HuH-7.5 (cell line): ENCODE data around the gene ZNF526.

Experiments
- DNase-seq: peaks from one replicate; pipeline ENCODE4 v3.0.0; 2011; ENCODE audit warnings: low spot score

Gene ZNF526

DNA sequence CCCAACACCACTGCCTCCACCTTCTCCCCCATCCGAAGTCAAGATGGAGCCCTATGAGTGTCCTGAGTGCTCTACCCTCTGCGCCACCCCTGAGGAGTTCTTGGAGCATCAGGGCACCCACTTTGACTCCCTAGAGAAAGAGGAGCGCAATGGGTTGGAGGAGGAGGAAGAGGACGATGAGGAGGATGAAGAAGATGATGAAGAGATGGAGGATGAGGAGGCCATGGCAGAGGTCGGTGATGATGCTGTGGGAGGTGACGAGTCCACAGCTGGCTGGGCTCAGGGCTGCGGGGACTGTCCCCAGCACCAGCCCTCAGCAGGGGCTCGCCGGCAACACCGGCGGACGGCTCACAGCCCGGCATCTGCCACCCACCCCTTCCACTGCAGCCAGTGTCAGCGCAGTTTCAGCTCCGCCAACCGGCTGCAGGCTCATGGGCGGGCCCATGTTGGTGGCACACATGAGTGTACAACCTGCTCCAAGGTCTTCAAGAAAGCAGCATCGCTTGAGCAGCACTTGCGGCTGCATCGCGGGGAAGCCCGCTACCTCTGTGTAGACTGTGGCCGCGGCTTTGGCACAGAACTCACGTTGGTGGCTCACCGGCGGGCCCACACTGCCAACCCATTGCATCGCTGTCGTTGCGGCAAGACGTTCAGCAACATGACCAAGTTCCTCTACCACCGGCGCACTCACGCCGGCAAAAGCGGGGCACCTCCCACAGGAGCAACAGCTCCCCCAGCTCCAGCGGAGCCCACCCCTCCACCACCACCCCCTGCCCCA, 5.0 kb downstream of the ZNF526 start:
- no peak for DNase-seq

DNA sequence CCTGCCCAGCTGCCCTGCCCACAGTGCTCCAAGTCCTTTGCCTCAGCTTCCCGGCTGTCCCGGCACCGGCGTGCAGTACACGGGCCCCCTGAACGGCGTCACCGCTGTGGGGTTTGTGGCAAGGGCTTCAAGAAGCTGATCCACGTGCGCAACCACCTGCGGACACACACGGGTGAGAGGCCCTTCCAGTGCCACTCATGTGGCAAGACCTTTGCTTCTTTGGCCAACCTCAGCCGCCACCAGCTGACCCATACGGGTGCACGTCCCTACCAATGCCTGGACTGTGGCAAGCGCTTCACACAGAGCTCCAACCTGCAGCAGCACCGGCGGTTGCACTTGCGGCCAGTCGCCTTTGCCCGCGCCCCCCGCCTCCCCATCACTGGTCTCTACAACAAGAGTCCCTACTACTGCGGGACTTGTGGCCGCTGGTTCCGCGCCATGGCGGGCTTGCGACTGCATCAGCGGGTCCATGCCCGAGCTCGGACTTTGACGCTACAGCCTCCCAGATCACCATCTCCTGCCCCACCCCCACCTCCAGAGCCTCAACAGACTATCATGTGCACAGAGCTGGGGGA, 5.7 kb downstream of the ZNF526 start:
- DNase-seq = no peak

DNA sequence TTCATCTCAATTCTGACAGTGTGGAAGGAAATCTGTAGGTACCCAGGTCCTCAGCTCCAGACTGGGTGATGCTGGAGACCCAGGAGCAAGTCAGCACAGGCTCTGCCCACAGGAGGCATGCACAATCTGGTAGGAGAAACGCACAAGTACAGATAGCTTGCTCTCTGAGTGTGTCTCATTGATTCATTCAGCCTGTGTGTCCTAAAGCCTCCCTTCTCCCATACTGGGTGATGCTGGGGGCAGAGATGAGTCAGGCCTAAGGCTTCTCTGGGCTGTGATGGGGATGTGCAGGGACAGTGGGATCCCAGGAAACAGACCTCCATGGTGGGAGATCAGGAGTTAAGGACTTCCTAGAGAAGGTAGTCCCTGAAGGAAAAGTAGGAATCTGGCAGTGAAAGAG, 6.8 kb downstream of the ZNF526 start:
- no peak for DNase-seq

DNA sequence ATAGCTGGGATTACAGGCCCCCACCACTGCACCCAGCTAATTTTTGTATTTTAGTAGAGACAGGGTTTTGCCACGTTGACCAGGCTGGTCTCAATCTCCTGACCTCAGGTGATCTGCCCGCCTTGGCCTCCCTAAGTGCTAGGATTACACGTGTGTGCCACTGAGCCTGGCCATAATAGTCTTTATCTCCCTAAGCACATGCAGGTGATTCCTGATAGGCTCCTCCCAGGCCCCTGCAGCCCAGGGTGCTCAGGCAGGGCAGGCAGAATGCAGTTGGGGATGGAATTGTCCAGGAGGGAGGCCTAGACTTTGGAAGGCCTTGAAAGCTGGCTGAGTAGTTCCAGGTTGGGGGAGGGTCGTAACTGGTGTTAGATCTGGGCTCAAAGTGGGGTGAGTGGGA, 8.5 kb downstream of the ZNF526 start:
- no peak for DNase-seq

DNA sequence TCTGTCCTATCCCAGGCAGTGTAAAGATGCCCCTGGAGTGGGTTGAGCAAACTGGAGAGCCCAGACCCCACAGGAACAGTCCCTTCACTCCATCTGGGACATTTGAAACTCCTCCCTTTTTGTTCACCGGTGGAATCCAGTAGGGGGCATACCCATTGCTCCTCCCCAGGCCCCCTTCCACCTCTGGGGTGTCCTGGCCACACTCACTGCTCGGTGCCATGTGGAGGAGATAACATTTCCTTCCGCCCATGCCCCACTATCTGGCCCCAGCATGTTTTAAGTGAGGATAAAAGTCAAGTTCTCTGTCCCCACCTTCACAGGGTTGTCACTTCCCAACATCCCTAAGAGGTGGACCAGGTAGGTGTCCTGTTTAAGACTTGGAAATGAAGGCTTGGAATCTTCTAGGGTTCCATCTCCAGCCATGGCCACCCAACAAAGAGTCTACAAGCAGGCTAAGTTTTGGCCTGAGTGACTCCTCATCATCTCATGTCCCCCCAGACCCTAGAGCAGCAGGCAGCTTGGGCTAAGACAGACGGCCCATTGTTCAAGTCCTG, 9.3 kb downstream of the ZNF526 start:
- DNase-seq = no peak

DNA sequence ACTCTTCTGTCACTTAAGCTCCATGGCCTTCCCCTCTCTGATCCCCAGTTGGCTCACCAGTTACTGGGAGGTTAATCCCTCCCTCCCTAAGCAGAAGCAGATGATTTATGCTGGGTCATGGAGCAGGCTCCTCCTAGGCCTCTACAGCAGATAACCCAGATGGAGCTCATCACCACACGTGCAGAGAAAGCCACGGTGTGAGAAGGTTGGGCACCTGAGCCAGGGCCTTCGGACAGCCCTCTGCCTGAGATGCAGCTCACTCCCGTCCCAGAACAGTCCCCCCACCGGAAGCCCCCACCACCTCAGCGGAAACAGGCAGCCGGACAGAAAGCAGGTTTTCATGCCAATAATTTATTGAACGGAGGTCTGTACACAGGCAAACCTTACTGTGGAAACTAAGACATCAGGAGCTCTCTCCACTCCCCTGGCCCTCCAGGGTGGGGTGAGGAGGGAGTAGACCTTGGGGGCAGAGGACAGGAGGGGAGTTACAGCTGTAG, 9.8 kb downstream of the ZNF526 start:
- no peak for DNase-seq

DNA sequence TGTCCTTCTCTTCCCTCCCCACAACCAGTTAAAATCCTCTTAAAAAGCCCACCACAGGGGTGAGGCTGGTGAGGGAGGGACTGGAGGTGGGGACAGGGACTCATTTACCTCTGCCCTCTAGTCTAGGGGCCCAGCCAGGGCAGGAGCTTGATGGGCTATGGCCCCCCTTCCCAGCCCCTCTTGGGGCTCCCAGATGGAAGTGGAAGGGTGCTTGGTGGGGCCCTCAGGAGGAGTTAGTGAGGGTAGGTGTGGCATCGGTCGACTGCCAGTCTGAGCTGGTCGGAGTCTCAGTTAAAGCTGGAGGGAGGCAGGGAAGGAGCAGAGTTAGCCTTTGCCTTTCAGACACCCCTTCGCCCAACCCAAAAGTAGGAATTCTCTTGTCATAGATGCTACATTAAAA, 10.5 kb downstream of the ZNF526 start:
- DNase-seq = no peak

DNA sequence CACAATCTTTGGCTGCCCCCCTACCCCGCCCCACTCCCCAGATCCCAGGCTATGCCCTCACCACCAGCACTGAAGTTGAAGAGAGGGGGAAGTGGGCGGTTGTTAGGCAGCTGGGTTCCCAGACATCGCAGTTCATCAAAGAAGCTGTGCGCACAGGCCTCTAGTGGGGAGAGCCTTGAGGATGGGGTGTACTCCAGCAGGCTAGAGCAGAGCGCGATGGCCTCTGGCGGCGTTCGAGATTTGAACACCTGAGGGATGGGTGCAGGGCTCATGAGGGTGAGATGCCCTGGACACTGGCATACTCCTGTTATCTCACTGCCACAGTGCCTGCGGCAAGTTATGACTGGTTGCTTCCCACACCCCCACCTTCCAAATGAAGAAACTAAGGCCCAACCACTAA, 12.3 kb downstream of the ZNF526 start:
- DNase-seq = no peak

DNA sequence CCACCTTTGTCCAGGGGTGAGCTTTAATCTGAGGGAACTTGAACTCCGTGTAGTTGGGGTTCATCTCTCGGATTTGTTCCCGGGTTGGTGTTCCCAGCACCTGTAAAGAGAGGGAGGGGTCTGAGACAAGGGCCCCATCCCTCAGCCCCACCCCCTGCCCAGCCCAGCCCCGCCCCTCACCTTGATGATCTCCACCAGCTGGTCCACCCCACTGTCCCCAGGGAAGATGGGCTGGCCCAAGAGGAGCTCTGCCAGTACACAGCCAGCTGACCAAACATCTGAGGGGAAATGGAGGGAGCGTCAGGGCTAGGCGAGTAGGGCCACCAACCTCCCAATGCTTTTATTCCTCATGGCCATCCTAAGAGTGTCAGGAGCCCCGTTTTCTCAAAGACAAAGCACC, 13.0 kb downstream of the ZNF526 start:
- DNase-seq = no peak

DNA sequence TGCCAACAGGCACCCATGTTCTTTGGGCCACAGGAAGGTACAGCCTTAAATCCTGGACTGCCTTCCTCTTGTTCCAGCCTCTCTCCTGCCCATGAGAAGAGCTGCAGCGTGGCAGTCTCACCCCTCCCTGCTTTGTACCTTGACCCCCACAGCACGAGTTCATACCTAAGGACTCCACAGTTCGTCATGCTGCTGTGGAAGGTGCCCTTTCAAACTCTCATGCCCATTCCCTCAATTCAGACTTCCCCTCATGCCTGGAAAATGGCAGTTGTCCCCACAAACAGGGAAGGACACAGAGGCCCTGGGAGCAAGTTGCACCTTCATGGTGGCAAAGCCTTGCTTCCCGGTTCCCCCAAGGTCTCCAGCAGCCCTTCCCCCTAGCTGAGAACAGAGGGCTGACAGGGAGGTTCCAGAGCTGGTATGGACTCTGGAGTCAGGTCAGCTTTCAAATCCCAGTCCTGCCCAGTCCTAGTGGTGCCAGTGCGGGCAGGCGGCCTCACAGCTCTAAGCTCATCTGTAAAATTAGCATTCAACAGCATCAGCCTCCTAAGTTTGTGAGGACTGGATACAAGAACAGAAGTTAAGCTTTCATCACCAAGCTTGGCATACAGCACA, 13.7 kb downstream of the ZNF526 start:
- DNase-seq = no peak

DNA sequence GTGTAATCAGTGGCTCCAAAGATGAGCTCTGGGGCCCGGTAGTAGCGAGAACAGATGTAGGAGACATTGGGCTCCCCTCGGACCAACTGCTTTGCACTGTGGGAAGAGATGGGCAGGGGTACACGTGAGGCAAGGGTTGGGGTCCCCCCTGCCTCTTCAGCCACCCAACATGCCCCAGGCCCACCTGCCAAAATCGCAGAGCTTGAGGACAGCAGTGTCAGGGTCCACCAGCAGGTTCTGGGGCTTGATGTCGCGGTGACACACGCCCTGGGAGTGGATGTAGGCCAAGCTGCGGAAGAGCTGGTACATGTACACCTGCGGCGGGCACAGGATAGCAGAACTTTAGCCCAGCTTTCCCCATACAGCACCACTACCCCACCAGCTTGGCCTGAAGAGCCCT, 14.3 kb downstream of the ZNF526 start:
- DNase-seq = no peak

DNA sequence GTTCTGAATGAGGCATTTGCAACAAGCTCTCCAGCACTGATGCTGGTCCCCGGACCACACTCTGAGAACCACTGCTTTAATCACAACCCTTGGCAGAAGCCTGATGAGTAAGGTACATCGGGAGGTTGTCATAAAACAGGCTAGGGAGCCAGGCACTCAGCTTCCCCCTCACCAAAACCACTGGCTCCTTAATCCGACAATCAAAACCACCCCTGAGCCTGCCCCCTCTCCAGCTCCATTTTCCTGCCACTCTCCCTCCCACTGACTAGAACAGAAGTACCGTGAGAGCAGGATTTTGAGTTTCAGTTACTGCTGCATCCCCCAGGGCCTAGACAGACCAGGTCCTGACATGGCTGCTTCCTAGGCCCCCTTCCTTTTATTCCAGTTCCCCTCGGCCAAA, 15.1 kb downstream of the ZNF526 start:
- DNase-seq = no peak

DNA sequence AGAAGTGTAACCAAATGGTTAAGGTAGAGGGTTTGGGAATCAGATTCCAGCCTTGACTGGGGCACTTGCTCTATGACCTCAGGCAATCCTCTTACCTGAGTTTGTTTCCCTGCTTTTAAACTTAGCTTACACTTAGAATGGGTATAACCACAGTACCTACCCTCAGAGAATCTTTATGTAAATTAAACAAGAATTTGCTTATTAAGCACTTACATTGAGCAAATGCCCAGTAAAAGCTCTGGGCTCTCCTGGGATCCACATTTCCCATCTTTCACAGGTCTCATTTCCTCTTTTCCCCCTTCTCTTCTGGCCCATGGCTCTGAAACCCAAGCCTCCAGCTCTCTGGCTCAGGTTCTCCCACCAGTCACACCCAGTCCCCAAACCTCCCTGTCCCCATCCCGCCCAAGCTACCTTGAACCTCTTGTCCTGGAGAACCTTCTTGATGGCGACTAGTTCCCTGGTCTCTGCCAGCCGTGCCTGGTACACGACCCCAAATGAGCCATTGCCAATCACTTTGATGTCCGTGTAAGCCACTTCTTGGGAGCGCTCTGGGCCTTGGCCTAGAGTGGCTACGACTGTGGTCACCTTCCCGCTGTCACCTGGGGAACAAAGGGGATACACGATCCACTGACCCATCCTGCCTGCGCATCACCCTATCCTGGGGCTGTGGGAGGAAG, 19.6 kb downstream of the ZNF526 start:
- DNase-seq = no peak

DNA sequence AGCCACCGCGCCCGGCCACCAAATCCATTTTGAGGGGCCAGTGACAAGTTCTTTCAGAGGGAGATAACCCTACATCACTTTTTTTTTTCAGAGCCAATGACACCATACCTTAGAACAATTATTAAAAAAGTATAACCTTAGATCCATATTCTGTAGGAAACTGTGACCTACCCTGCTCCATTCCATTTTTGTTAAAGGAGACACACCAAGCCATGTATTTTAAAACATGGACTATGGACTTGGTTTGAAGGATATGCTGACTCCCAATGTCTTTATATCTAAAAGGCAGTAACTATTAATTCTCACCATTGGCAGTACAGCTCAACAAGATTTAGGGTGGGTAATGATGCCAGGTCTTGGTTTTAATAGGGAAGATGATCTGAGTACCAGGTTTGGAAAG, 21.2 kb downstream of the ZNF526 start:
- DNase-seq = no peak

DNA sequence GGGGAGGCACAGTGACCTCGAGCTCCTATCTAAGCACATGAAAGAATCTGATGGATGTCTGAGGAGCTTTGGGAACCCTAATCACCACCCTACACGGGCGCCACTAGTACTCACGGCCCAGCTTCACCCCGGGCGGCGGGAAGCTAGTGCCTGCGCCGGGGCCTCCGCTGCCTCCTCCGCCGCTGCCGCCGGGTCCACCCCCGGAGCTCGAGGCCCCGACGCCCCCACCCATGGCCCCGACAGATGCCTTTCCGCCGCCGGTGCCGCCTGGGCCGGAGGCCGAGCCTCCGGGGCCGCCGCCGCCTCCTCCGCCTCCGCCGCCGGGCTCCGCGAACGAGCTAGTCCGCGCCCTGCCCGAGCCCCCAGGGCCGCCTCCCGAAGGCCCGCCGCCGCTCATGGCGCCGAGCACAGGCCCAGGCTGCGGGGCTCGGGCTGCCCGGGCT, 22.0 kb downstream of the ZNF526 start:
- no peak for DNase-seq

DNA sequence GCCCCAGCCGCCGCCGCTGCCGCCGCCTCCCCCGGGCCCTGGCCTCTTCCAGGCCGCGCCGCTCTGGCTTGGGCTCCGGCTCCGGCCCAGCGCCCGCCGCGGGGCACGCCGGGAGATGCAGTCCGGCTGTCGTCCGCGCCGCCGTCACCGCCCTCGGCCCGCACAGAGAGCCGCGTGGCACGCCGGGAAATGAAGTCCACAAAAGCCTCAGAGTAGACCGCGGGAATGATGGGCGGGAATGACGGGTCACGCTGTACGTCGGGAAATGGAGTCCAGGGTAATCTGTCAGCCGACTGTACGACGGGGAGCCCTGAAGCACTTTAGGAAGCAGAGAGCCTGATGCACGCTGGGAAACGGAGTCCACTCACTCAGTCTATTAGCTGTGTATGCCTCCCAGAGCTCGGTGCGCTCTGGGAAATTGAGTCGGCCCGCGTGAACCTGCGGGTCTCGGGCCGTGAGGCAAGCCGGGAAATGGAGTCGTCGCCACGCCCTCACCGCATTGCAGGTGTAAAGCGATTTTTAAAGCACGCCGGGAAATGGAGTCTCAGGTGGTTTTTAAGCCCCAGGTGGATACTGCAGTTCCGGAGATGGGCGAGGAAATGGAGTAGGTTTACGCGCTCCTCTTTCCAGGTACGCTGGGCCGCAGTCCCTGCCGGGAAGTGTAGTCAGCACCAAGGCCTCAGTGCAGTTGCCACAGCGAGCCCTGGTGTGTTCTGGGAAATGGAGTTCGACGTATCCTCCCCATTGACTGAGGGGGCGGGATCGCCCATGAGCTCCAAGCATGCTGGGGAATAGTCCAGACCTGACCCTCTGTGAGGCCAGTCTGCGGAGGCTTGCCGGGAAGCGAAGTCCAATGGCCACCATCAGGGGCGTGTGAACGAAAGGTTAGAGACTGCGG, 22.6 kb downstream of the ZNF526 start, which contains the start of gene GSK3A:
Gene GSK3A, minus strand, starts transcription at position 91 of the 898 bp plus-strand sequence. CDS start 137 bp downstream, outside the sequence.
- peak; percentile 95 for DNase-seq

DNA sequence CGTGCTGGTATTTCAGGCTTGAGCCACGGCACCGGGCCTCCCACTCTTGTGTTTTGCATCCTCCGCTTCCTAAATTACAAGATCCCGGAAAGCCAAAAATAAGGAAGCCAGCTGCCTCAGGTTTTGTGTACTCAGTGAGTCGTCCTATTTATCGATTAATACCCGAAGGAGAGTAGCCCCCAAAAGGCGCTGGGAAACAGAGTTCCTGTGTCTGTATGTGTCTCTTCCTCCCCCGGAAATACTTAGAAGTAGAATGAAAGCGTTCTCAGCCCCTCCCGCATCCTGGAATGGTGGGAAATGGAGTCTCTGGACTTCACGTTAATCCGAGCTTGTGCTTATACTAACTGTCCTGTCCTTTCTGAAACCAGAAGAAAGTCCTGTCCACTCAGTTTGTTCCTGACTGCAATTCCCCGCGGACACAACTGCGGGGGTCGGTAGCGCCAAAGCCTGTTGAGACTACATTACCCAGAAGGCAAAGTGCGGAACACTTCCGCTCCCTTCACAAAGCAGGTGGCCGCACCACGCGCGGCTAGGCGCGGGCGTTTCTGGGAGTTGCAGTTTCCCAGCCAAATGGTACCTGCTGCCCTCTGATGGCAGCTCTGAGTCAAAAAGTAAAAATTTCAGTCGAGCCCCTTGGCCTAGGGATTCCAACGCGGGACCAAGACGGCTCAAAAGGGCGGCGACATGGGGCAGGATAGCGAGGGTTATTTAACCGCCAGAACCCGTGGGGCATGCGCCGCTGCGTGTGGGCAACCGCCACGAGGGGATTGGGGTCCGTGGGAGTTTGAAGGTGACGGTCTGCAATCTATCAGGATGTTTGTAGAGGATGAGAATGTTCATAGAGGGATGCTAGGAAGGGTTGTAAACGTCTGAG, 24.5 kb downstream of the ZNF526 start:
- peak; percentile 92 for DNase-seq

DNA sequence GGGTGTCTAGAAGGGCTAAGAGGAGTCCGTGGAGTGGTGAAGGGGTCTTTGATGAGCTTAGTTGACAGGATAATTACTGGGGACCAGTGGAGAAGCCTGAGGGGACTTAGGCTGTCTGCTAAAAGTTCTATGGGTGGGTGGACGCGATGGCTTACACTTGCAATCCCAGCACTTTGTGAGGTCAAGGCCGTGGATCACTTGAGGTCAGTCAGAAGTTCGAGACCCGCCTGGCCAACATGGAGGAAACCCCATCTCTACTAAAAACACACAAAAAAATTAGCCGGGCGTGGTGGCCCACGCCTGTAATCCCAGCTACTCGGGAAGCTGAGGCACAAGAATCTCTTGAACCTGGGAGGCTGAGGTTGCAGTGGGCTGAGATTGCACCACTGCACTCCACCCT, 25.1 kb downstream of the ZNF526 start:
- no peak for DNase-seq

DNA sequence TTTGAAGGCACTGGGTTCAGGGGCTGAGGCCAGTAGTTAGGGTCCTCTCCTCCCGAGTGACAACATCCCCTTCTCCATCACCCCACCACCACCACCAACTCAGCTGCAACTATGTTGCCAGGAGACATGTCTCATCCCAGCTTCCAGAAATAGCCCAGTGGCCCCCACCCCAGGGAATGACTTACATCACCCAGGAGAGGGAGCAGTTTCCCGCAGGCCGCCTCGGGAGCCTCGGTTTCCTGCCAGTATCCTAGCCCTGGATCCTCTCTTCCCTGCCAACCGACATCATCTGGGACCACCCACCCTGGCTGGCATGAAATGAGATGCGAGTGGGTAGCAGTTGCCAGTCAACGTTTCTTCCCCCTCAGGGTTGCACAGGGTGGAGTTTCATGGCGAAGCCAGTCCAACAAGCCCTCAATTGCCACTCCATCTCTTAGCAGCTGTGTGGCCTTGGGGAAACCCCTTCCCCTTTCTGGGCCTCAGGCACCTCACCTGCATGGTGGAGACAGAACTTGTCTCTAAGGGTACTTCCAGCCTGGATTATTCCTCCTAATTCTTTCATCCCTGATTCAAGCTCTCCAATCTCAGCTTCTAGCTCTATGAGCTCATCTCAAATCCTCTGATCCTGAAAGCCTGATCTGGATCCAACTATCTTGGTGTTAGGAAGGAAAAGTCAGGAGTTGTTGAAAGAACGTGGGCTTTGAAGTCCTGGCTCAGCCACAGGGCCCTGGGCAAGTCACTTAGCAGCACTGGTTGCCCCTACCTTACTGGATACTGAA, 26.2 kb downstream of the ZNF526 start:
- DNase-seq = no peak
